Testis (tissue), 3 donors: Measurements from ENCODE around the gene LPP. TPM values are rescaled to one million over a fixed set of nuclear protein-coding genes. Genes with fewer than 3 reads are reported as not detected.

ENCODE experiments used
- DNase-seq: peaks from one replicate; pipeline ENCODE4 v3.0.0-alpha.2; 2019
- H3K27ac ChIP-seq, 2 donors: fragments of 200-600 bp; sonication (generic); one replicate each; pipeline ENCODE4 v1.5.1; 2019
- H3K27me3 ChIP-seq: fragments of 200-600 bp; sonication (generic); one replicate; pipeline ENCODE4 v1.5.1; 2019
- H3K36me3 ChIP-seq: fragments of 200-600 bp; sonication (generic); one replicate; pipeline ENCODE4 v1.5.1; 2017; ENCODE audit warnings: low read depth; ENCODE audit errors: missing control alignments
- H3K4me1 ChIP-seq: fragments of 200-600 bp; sonication (generic); one replicate; pipeline ENCODE4 v1.5.1; 2019
- H3K4me3 ChIP-seq, 2 donors: fragments of 200-600 bp; sonication (generic); one replicate each; pipeline ENCODE4 v1.5.1; 2017 to 2019
- H3K9me3 ChIP-seq: fragments of 200-600 bp; sonication (generic); one replicate; pipeline ENCODE4 v1.5.1; 2017
- CTCF ChIP-seq, 3 experiments: fragments of 450-650 bp in 2 of 3; fragments of 200-600 bp in 1 of 3; sonication (generic) in 1 of 3; IDR thresholded peaks; one replicate each; pipeline ENCODE4 v1.5.1; 2016 to 2019; ENCODE audit warnings: antibody characterized with exemption in 3 of 3, mild to moderate bottlenecking in 2 of 3, moderate library complexity in 1 of 3
- POLR2A ChIP-seq: fragments of 450-650 bp; IDR thresholded peaks from one replicate; pipeline ENCODE4 v1.6.1; 2017; ENCODE audit warnings: antibody characterized with exemption, mild to moderate bottlenecking, moderate library complexity
- WGBS, 2 donors: methylation state at CpG; one replicate each; pipeline ENCODE4 v1.1.5; 2018; 5-methylcytosine and 5-hydroxymethylcytosine counted together
- intact Hi-C: fragments of 100-400 bp; cut with DNase I; formaldehyde crosslinking; loops from one replicate; pipeline ENCODE4 v1.15.1; 2023; ENCODE audit warnings: low total_unique reads
- polyA plus RNA-seq: library from polyadenylated mRNA; stranded (reverse); fragments of 350-450 nt; fragmentation: Illumina TruSeq; extraction: RNeasy Lipid Tissue Mini Kit (QIAGEN cat#74804); gene quantifications from one replicate; pipeline ENCODE4 v1.2.3, GENCODE V29; 2014; ENCODE audit warnings: low read depth, low replicate concordance; ENCODE audit not compliant: insufficient read depth
- total RNA-seq, 2 donors: library from RNA; depleted of rRNA; stranded (reverse); fragments of >200 nt; gene quantifications; one replicate each; pipeline ENCODE4 v1.2.3, GENCODE V29; 2016

LPP gene
- total and polyA plus RNA-seq, 3 donors from 2014 or later, result 89.9 to 135 (median 132) TPM

- intact Hi-C loops, result no loop called here
- Histone ChIP-seq H3K4me1 (no peaks in the 10 kb centered on the region), H3K27ac (no peak overlapping the region), H3K36me3 (no peaks in the 10 kb centered on the region), H3K27me3 (no peaks in the 10 kb centered on the region), H3K4me3 (no peak overlapping the region), H3K9me3 (no peaks in the 10 kb centered on the region)
- no peak for DNase-seq
- 88 to 92% methylated on average over 3 of the region's 3 CpGs for WGBS, 2 donors
- no peak for TF ChIP-seq POLR2A
- TF ChIP-seq CTCF (IDR thresholded peaks at IDR 0.05), result no peak
These were observed 6.2 kb upstream of the LPP start for GRCh38 chr3:188147782-188148181.

GRCh38 chr3:188148318-188148717 is 5.6 kb upstream of the LPP start:
- no peak overlapping the region for H3K27ac ChIP-seq
- H3K36me3 ChIP-seq, result no peaks in the 10 kb centered on the region
- H3K4me1 ChIP-seq, result peaks cover 3% of the 10 kb centered on the region
- H3K4me3 ChIP-seq, result no peak overlapping the region
- H3K9me3 ChIP-seq, result no peaks in the 10 kb centered on the region
- WGBS, 2 donors, result 60 to 61% methylated on average over 1 of the region's 1 CpG
- intact Hi-C loops, result no loop called here
- no peaks in the 10 kb centered on the region for H3K27me3 ChIP-seq
- no peak for TF ChIP-seq POLR2A
- TF ChIP-seq CTCF (IDR thresholded peaks at IDR 0.05), result no peak
- no peak for DNase-seq

GRCh38 chr3:188149587-188149986 is 4.4 kb upstream of the LPP start:
- no peaks in the 10 kb centered on the region for H3K9me3 ChIP-seq
- H3K27me3 ChIP-seq, result no peaks in the 10 kb centered on the region
- no peak overlapping the region for H3K27ac ChIP-seq
- DNase-seq, result no peak
- peaks cover 3% of the 10 kb centered on the region for H3K4me1 ChIP-seq
- WGBS, 2 donors, result 89 to 90% methylated on average over 9 of the region's 9 CpGs
- no peak for TF ChIP-seq CTCF (IDR thresholded peaks at IDR 0.05)
- TF ChIP-seq POLR2A, result no peak
- no peak overlapping the region for H3K4me3 ChIP-seq
- intact Hi-C loops, result no loop called here
- H3K36me3 ChIP-seq, result no peaks in the 10 kb centered on the region

GRCh38 chr3:188150982-188151381 is 3.0 kb upstream of the LPP start:
- 87 to 94% methylated on average over 6 of the region's 6 CpGs for WGBS, 2 donors
- H3K27ac ChIP-seq, result no peak overlapping the region
- no peaks in the 10 kb centered on the region for H3K27me3 ChIP-seq

More at GRCh38 chr3:188150982-188151381, 3.0 kb upstream of the LPP start:
- Histone ChIP-seq H3K36me3 (no peaks in the 10 kb centered on the region), H3K9me3 (no peaks in the 10 kb centered on the region), H3K4me3 (no peak overlapping the region), H3K4me1 (peaks cover 8% of the 10 kb centered on the region)
- intact Hi-C loops, result no loop called here
- no peak for DNase-seq
- TF ChIP-seq CTCF (IDR thresholded peaks at IDR 0.05), result no peak
- TF ChIP-seq POLR2A, result no peak
